CD4-positive, CD25-positive, alpha-beta regulatory T cell (primary cell): ENCODE results near the gene PHTF2. TPM values are rescaled to one million over a fixed set of nuclear protein-coding genes. Genes with fewer than 3 reads are reported as not detected.
"Not testable (repeated sequence)": the region's sequence is repeated elsewhere in the genome, so short reads cannot be mapped to it uniquely, and the experiment has no call there.

Experiments
- ATAC-seq, 2 donors: fragments of 150-1000 bp; cut with Tn5 transposase; one replicate each; pipeline ENCODE4 v1.10.0; 2021; ENCODE audit warnings: low read depth in 2 of 2, moderate number of reproducible peaks in 2 of 2, moderate library complexity in 1 of 2
- DNase-seq, 3 donors: peaks; one replicate each; pipeline versions ENCODE4 v3.0.0 to v3.0.0-alpha.2; 2012 to 2022; ENCODE audit warnings: mixed read lengths in 1 of 3
- H3K27ac ChIP-seq: one replicate; pipeline ENCODE4 v1.7.0; 2013; ENCODE audit warnings: mild to moderate bottlenecking, low read length; ENCODE audit not compliant: insufficient read depth, poor library complexity, severe bottlenecking
- H3K27me3 ChIP-seq: one replicate; pipeline ENCODE4 v1.7.0; 2013; ENCODE audit warnings: low read length; ENCODE audit not compliant: control insufficient read depth, insufficient read depth
- H3K36me3 ChIP-seq: one replicate; pipeline ENCODE4 v1.7.0; 2013; ENCODE audit warnings: mild to moderate bottlenecking, low read length, moderate library complexity; ENCODE audit not compliant: control insufficient read depth, insufficient read depth
- H3K4me1 ChIP-seq: 2 replicates; pipeline ENCODE4 v1.7.0; 2013; ENCODE audit warnings: mild to moderate bottlenecking, low read length; ENCODE audit not compliant: insufficient read depth, control insufficient read depth, poor library complexity, severe bottlenecking
- H3K4me3 ChIP-seq: one replicate; pipeline ENCODE4 v1.7.0; 2013; ENCODE audit warnings: low read depth, mild to moderate bottlenecking, low read length, moderate library complexity
- H3K9me3 ChIP-seq, 2 experiments: 1 replicate in 1 of 2; 2 replicates in 1 of 2; pipeline ENCODE4 v1.7.0; 2013; ENCODE audit warnings: low read length in 2 of 2, mild to moderate bottlenecking in 1 of 2, moderate library complexity in 1 of 2; ENCODE audit not compliant: control insufficient read depth in 2 of 2
- H3K27ac Mint-ChIP-seq, 3 donors: one replicate each; pipeline ENCODE4 v1.8.0; 2020 to 2022; ENCODE audit warnings: mild to moderate bottlenecking in 3 of 3, mixed read lengths in 3 of 3, moderate library complexity in 2 of 3
- H3K27me3 Mint-ChIP-seq: one replicate; pipeline ENCODE4 v1.8.0; 2022; ENCODE audit warnings: mild to moderate bottlenecking, mixed read lengths
- H3K36me3 Mint-ChIP-seq: one replicate; pipeline ENCODE4 v1.8.0; 2020; ENCODE audit warnings: mixed read lengths
- H3K4me1 Mint-ChIP-seq, 4 donors: one replicate each; pipeline ENCODE4 v1.8.0; 2020 to 2022; ENCODE audit warnings: mixed read lengths in 4 of 4, mild to moderate bottlenecking in 1 of 4
- H3K4me3 Mint-ChIP-seq, 4 donors: one replicate each; pipeline ENCODE4 v1.8.0; 2020 to 2022; ENCODE audit warnings: mild to moderate bottlenecking in 4 of 4, mixed read lengths in 4 of 4, moderate library complexity in 3 of 4
- H3K9me3 Mint-ChIP-seq, 7 donors: one replicate each; pipeline ENCODE4 v1.8.0; 2020 to 2022; ENCODE audit warnings: mixed read lengths in 7 of 7, mild to moderate bottlenecking in 3 of 7, moderate library complexity in 2 of 7
- polyA plus RNA-seq, 4 donors: library from polyadenylated mRNA; unstranded; fragments of 300-500 nt; fragmentation: Illumina TruSeq; gene quantifications; one replicate each; pipeline ENCODE4 v1.2.3, GENCODE V29; 2021
- total RNA-seq: library from RNA; stranded (reverse); gene quantifications from one replicate; pipeline ENCODE4 v1.2.3, GENCODE V29; 2022

PHTF2 gene
- total and polyA plus RNA-seq, 5 donors from 2014 or later, result 25.0 to 77.9 (median 28.9) TPM

GRCh38 chr7:77866370-77866769, 67.8 kb downstream of the PHTF2 start:
- no peak overlapping the region for H3K27ac Mint-ChIP-seq
- H3K27me3 ChIP-seq, result no peaks in the 10 kb centered on the region
- H3K9me3 Mint-ChIP-seq, result peaks cover 0 to 8% (median 2%) of the 10 kb centered on the region in 7 donors
- H3K36me3 ChIP-seq, result peaks cover 7% of the 10 kb centered on the region
- H3K4me1 ChIP-seq, result peaks cover 16% of the 10 kb centered on the region
- H3K4me3 Mint-ChIP-seq, result no peak overlapping the region
- no peak overlapping the region for H3K4me3 ChIP-seq
- peaks cover 24% of the 10 kb centered on the region for H3K36me3 Mint-ChIP-seq
- H3K9me3 ChIP-seq, result no peaks in the 10 kb centered on the region
- DNase-seq (no peak), ATAC-seq (no peak)
- peaks cover 33 to 68% (median 59%) of the 10 kb centered on the region in 4 donors for H3K4me1 Mint-ChIP-seq
- no peak overlapping the region for H3K27ac ChIP-seq
- no peaks in the 10 kb centered on the region for H3K27me3 Mint-ChIP-seq

- H3K36me3 Mint-ChIP-seq, result peaks cover 25% of the 10 kb centered on the region
- peaks cover 16% of the 10 kb centered on the region for H3K4me1 ChIP-seq
- H3K9me3 ChIP-seq, result no peaks in the 10 kb centered on the region
- peaks cover 7% of the 10 kb centered on the region for H3K36me3 ChIP-seq
- H3K27me3 Mint-ChIP-seq, result no peaks in the 10 kb centered on the region
- no peak overlapping the region for H3K4me3 Mint-ChIP-seq
- H3K27ac ChIP-seq, result no peak overlapping the region
- no peak overlapping the region for H3K27ac Mint-ChIP-seq
- H3K27me3 ChIP-seq, result no peaks in the 10 kb centered on the region
- peaks cover 33 to 67% (median 58%) of the 10 kb centered on the region in 4 donors for H3K4me1 Mint-ChIP-seq
- ATAC-seq, result no peak
- no peak for DNase-seq
- peaks cover 0 to 8% (median 2%) of the 10 kb centered on the region in 7 donors for H3K9me3 Mint-ChIP-seq
- no peak overlapping the region for H3K4me3 ChIP-seq
Measured at GRCh38 chr7:77866786-77867536, 68.4 kb downstream of the PHTF2 start.

GRCh38 chr7:77867537-77867865, 68.9 kb downstream of the PHTF2 start:
- ATAC-seq, result no peak
- H3K4me3 ChIP-seq, result no peak overlapping the region
- peaks cover 16% of the 10 kb centered on the region for H3K4me1 ChIP-seq
- peaks cover 0 to 8% (median 2%) of the 10 kb centered on the region in 7 donors for H3K9me3 Mint-ChIP-seq
- no peaks in the 10 kb centered on the region for H3K27me3 Mint-ChIP-seq
- H3K27me3 ChIP-seq, result no peaks in the 10 kb centered on the region
- H3K36me3 ChIP-seq, result peaks cover 7% of the 10 kb centered on the region
- no peaks in the 10 kb centered on the region for H3K9me3 ChIP-seq
- DNase-seq, result no peak
- peaks cover 35 to 71% (median 61%) of the 10 kb centered on the region in 4 donors for H3K4me1 Mint-ChIP-seq
- H3K27ac ChIP-seq, result no peak overlapping the region
- H3K4me3 Mint-ChIP-seq, result peak overlapping the region in 2 of 4 donors; percentile 3 to 73
- peaks cover 30% of the 10 kb centered on the region for H3K36me3 Mint-ChIP-seq
- H3K27ac Mint-ChIP-seq, result no peak overlapping the region

GRCh38 chr7:77872256-77872655, 73.7 kb downstream of the PHTF2 start:
- not testable (repeated sequence) for H3K9me3 ChIP-seq, H3K4me3 Mint-ChIP-seq, H3K4me3 ChIP-seq, H3K27me3 Mint-ChIP-seq, ATAC-seq, H3K4me1 ChIP-seq, H3K9me3 Mint-ChIP-seq, H3K27me3 ChIP-seq, DNase-seq, H3K27ac ChIP-seq
- Mint-ChIP-seq H3K4me1 (peaks cover 25 to 66% (median 51%) of the 10 kb centered on the region in 4 donors), H3K27ac (peak overlapping the region in 2 of 3 donors; percentile 40 to 77), H3K36me3 (peaks cover 38% of the 10 kb centered on the region)
- H3K36me3 ChIP-seq, result peaks cover 15% of the 10 kb centered on the region

GRCh38 chr7:77873416-77874327, 75.1 kb downstream of the PHTF2 start:
- H3K9me3 ChIP-seq, H3K4me1 ChIP-seq, H3K27ac ChIP-seq, ATAC-seq, H3K4me3 ChIP-seq, H3K27me3 ChIP-seq, H3K4me3 Mint-ChIP-seq, H3K27me3 Mint-ChIP-seq, DNase-seq, H3K9me3 Mint-ChIP-seq: not testable (repeated sequence)
- peaks cover 15% of the 10 kb centered on the region for H3K36me3 ChIP-seq
- H3K27ac Mint-ChIP-seq, result peak overlapping the region in 2 of 3 donors; percentile 26 to 40
- H3K36me3 Mint-ChIP-seq, result peaks cover 47% of the 10 kb centered on the region
- peaks cover 27 to 72% (median 46%) of the 10 kb centered on the region in 4 donors for H3K4me1 Mint-ChIP-seq

- ATAC-seq, result no peak
- H3K27ac Mint-ChIP-seq, result no peak overlapping the region
- Histone ChIP-seq H3K27ac (no peak overlapping the region), H3K36me3 (peaks cover 8% of the 10 kb centered on the region), H3K9me3 (no peaks in the 10 kb centered on the region), H3K4me1 (peaks cover 5% of the 10 kb centered on the region), H3K27me3 (no peaks in the 10 kb centered on the region), H3K4me3 (no peak overlapping the region)
- H3K36me3 Mint-ChIP-seq, result peaks cover 41% of the 10 kb centered on the region
- no peaks in the 10 kb centered on the region for H3K27me3 Mint-ChIP-seq
- peaks cover 0 to 2% (median 0%) of the 10 kb centered on the region in 7 donors for H3K9me3 Mint-ChIP-seq
- no peak overlapping the region for H3K4me3 Mint-ChIP-seq
- H3K4me1 Mint-ChIP-seq, result peaks cover 29 to 69% (median 46%) of the 10 kb centered on the region in 4 donors
- DNase-seq, result no peak
Measured at GRCh38 chr7:77877791-77878190, 79.2 kb downstream of the PHTF2 start.

- no peak overlapping the region for H3K27ac Mint-ChIP-seq
- no peaks in the 10 kb centered on the region for H3K27me3 ChIP-seq
- H3K4me1 Mint-ChIP-seq, result peaks cover 35 to 67% (median 48%) of the 10 kb centered on the region in 4 donors
- no peak overlapping the region for H3K4me3 Mint-ChIP-seq
- peaks cover 0 to 2% (median 0%) of the 10 kb centered on the region in 7 donors for H3K9me3 Mint-ChIP-seq
- H3K36me3 ChIP-seq, result peaks cover 8% of the 10 kb centered on the region
- H3K36me3 Mint-ChIP-seq, result peaks cover 41% of the 10 kb centered on the region
- H3K4me1 ChIP-seq, result peaks cover 5% of the 10 kb centered on the region
- H3K27me3 Mint-ChIP-seq, result no peaks in the 10 kb centered on the region
- H3K4me3 ChIP-seq, result no peak overlapping the region
- H3K27ac ChIP-seq, result no peak overlapping the region
- ATAC-seq, result no peak
- H3K9me3 ChIP-seq, result no peaks in the 10 kb centered on the region
- no peak for DNase-seq
Measured at GRCh38 chr7:77878500-77878899, 79.9 kb downstream of the PHTF2 start.
